Type B pancreatic cell (in vitro differentiated cells): ENCODE data around the gene ZNF841. TPM values are rescaled to one million over a fixed set of nuclear protein-coding genes. Genes with fewer than 3 reads are reported as not detected.
A peak's percentile ranks its signal among the peaks of the same experiment; 100 is the strongest.
"Not testable (repeated sequence)": the region's sequence is repeated elsewhere in the genome, so short reads cannot be mapped to it uniquely, and the experiment has no call there.

Experiments used
- DNase-seq: peaks from one replicate; pipeline ENCODE4 v3.0.0; 2021; ENCODE audit warnings: mixed read lengths; ENCODE audit not compliant: unreplicated experiment; ENCODE audit errors: extremely low spot score
- H3K27ac Mint-ChIP-seq: 2 replicates; pipeline ENCODE4 v1.8.0; 2021; ENCODE audit warnings: mild to moderate bottlenecking, mixed read lengths
- H3K27me3 Mint-ChIP-seq: 2 replicates; pipeline ENCODE4 v1.8.0; 2021; ENCODE audit warnings: mixed read lengths
- H3K36me3 Mint-ChIP-seq: 2 replicates; pipeline ENCODE4 v1.8.0; 2021; ENCODE audit warnings: mixed read lengths
- H3K4me1 Mint-ChIP-seq: one replicate; pipeline ENCODE4 v1.8.0; 2021; ENCODE audit warnings: mixed read lengths; ENCODE audit not compliant: unreplicated experiment
- H3K4me3 Mint-ChIP-seq: 2 replicates; pipeline ENCODE4 v1.8.0; 2021; ENCODE audit warnings: mild to moderate bottlenecking, mixed read lengths
- H3K9me3 Mint-ChIP-seq: 2 replicates; pipeline ENCODE4 v1.8.0; 2021; ENCODE audit warnings: mixed read lengths
- CTCF ChIP-seq: fragments of 200-600 bp; sonication (generic); conservative IDR thresholded peaks from 2 replicates; pipeline ENCODE4 v1.5.0; 2021; ENCODE audit warnings: antibody characterized with exemption, mild to moderate bottlenecking
- total RNA-seq: library from RNA; stranded (reverse); gene quantifications from 2 replicates; pipeline ENCODE4 v1.2.1, GENCODE V29; 2021; ENCODE audit warnings: low replicate concordance

ZNF841 gene
- total RNA-seq, 1 donor from 2014 or later = 27.7 TPM

- Mint-ChIP-seq H3K27ac (no peak overlapping the region), H3K4me3 (no peak overlapping the region), H3K9me3 (peaks cover 28% of the 10 kb centered on the region), H3K4me1 (no peaks in the 10 kb centered on the region), H3K36me3 (peaks cover 46% of the 10 kb centered on the region), H3K27me3 (no peaks in the 10 kb centered on the region)
- DNase-seq = no peak
- no peak for TF ChIP-seq CTCF
These were observed 15.2 kb upstream of the ZNF841 start for GRCh38 chr19:52110780-52111179.

GRCh38 chr19:52102782-52103181, 7.2 kb upstream of the ZNF841 start:
- Mint-ChIP-seq H3K36me3 (peaks cover 4% of the 10 kb centered on the region), H3K9me3 (peaks cover 8% of the 10 kb centered on the region), H3K27me3 (no peaks in the 10 kb centered on the region), H3K4me1 (no peaks in the 10 kb centered on the region), H3K27ac (no peak overlapping the region), H3K4me3 (no peak overlapping the region)
- no peak for DNase-seq
- no peak for TF ChIP-seq CTCF

DNA sequence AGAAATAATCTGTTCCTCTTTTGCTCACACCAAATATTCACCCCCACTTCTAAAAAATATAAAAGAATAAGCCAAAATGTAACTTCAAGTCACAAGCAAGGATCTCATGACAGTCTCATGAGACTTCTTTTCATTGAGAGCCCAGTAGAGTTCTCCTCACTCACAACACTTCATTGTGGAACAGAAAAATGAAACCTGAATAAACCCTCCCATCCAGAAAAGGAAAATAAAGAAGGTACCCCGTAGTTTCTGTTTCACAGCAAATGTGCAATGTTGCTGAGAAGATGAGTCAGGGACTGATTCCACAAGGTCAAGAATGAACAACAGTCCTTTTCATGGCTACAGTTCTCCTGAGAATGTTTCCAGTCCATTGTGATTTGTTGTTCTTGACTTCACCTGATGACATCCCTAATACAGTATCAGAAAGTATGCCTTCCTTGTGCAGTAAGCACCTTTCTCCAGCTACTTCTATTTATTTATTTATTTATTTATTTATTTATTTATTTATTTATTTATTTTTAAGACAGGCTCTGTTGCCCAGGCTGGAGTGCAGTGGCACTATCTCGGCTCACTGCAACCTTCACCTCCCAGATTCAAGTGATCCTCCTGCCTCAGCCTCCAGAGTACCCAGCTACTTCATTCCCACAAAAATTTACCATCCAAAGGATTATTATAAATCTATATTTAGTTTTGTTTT, 6.4 kb upstream of the ZNF841 start:
- Mint-ChIP-seq H3K27ac (no peak overlapping the region), H3K4me3 (no peak overlapping the region), H3K4me1 (no peaks in the 10 kb centered on the region), H3K27me3 (no peaks in the 10 kb centered on the region), H3K36me3 (no peaks in the 10 kb centered on the region), H3K9me3 (peaks cover 8% of the 10 kb centered on the region)
- DNase-seq = no peak
- TF ChIP-seq CTCF = no peak

DNA sequence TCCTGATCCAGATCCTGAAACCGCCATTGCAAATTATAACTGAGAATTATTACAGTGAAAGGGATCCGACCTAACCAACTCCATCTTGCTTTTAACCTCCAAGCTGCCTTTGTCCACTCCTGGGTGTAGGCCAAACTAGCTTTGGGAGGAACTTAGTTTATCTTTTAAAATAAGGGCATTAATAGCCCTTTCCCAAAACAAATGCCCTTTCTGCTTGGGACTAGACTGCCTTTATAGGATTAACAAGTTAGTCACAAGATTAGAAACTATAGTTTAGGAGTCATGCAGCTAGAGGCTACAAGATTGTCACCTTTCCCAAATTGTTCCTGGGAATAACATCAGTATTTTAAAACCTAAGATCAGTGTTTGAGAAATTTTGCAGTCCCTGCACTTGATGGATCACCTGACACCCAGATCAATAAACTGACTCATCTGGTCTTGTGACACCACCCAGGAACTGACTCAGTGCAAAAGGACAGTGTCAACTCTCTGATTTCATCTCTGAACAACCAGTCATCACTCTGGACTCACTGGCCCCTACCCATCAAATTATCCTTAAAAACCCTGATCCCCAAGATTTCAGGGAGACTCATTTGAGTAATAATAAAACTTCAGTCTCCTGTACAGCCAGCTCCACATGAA, 4.1 kb upstream of the ZNF841 start:
- Mint-ChIP-seq H3K27ac (no peak overlapping the region), H3K36me3 (peaks cover 3% of the 10 kb centered on the region), H3K9me3 (peaks cover 4% of the 10 kb centered on the region), H3K27me3 (no peaks in the 10 kb centered on the region), H3K4me3 (peak overlapping the region; percentile 7), H3K4me1 (peaks cover 3% of the 10 kb centered on the region)
- no peak for TF ChIP-seq CTCF
- DNase-seq = no peak

GRCh38 chr19:52096416-52096815, 851 bp upstream of the ZNF841 start:
- Mint-ChIP-seq H3K9me3 (peaks cover 15% of the 10 kb centered on the region), H3K4me3 (peak overlapping the region; percentile 97), H3K27ac (peak overlapping the region; percentile 91), H3K4me1 (peaks cover 20% of the 10 kb centered on the region), H3K36me3 (peaks cover 30% of the 10 kb centered on the region)
- DNase-seq, H3K27me3 Mint-ChIP-seq: not testable (repeated sequence)

DNA sequence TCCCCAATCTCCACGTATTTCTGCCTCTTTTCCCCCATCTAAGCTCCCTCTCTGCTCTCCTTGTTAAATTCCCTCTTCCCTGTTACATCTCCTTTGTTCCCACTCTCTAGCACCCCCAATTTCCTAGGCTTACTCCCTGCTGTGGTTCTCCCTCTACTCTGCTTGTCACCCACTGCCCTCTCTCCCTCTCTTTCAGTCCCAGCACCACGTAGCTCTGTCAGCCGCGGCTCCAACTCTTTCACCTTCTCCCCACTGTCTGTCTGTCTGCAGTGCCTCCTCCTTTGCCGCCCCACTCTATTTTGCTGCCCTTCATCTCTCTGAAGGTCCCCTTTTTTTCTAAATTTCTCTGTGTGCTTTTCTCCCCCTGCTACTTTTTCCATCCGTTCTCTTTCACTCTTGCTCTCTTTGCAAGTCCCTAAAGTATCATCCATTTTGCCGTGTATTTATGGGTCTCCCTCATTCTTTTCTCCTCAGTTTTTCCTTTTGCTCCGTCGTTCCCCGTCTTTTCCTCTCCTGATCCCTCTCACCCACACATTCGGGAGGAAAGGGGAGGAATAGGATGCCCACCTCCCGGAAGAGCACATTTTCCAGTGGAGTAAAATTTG, 937 bp downstream of the ZNF841 start:
- H3K36me3 Mint-ChIP-seq = peaks cover 47% of the 10 kb centered on the region
- no peaks in the 10 kb centered on the region for H3K27me3 Mint-ChIP-seq
- H3K27ac Mint-ChIP-seq = peak overlapping the region; percentile 91
- H3K9me3 Mint-ChIP-seq = peaks cover 21% of the 10 kb centered on the region
- DNase-seq = no peak
- peaks cover 20% of the 10 kb centered on the region for H3K4me1 Mint-ChIP-seq
- peak overlapping the region; percentile 97 for H3K4me3 Mint-ChIP-seq
- TF ChIP-seq CTCF = no peak
